Measurements from ENCODE around the gene RTP3. TPM values are rescaled to one million over a fixed set of nuclear protein-coding genes. Genes with fewer than 3 reads are reported as not detected.

The RTP3 gene
- total RNA-seq, 1 experiment from 2014 or later, result not detected

DNA sequence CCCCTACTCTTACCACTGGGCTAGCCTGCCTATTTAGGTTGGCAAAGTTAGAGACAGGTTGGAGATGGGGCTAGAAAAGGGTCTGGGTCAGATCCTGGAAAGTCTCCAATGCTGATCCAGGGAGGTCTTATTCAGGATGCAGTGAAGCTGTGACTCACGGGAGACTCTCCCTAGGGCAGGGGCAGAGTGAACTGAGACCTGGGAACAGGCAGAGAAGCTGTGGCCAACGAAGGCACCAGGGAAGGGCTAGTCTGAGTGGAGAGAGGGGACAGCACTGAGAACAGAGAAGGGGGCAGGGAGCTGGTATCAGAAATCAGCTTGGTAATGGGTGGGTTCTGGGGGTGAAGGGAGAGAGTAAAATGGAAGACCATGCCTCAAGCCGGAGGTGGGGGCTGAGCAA is 35.3 kb upstream of the RTP3 start:
- Histone ChIP-seq H3K79me2 (ENCODE audit: insufficient read depth, low read length) (no peaks in the 10 kb centered on the region), H3K9me3 (ENCODE audit: control insufficient read depth in 1 of 2, insufficient read depth in 1 of 2, low read depth in 1 of 2, low read length in 2 of 2) (no peaks in the 10 kb centered on the region), H3K9me2 (ENCODE audit: insufficient read depth) (no peaks in the 10 kb centered on the region), H3K27ac (ENCODE audit: low read depth, low read length) (no peak overlapping the region), H4K20me1 (ENCODE audit: insufficient read depth) (no peaks in the 10 kb centered on the region), H3K4me3 (replicated peaks in 1 of 2; ENCODE audit: low read depth in 1 of 2, low read length in 2 of 2) (no peak overlapping the region), H3K36me3 (ENCODE audit: control insufficient read depth in 1 of 2, insufficient read depth in 2 of 2, low read length in 2 of 2) (no peaks in the 10 kb centered on the region), H3K27me3 (ENCODE audit: insufficient read depth, low read length) (peaks cover 16% of the 10 kb centered on the region), H3K4me2 (ENCODE audit: low read length) (no peak overlapping the region), H3K4me1 (ENCODE audit: control insufficient read depth in 1 of 2, insufficient read depth in 2 of 2, low read length in 2 of 2) (no peaks in the 10 kb centered on the region; a peak in 1 of 4 replicates), H2AFZ (ENCODE audit: low read depth, low read length, poor library complexity, severe bottlenecking) (no peak overlapping the region), H3K9ac (ENCODE audit: low read length) (no peak overlapping the region)
- ATAC-seq (peak; percentile 30; the same call in 1 of the 2 replicates), DNase-seq (ENCODE audit: low read depth, low spot score) (no peak)
- ChIA-PET RAD21 (ENCODE audit: low non-redundant PET in 1 of 2, low total read pairs in 2 of 2, uncharacterized antibody in 2 of 2, unreplicated experiment in 2 of 2) (interaction anchor here in 1 of 2 experiments (0.6 kb wide), 1 partner anchor 124 kb away, joined by 3 read pairs; no protein-coding TSS in a partner anchor), POLR2A (no interaction called here), CTCF (interaction anchor here (1.1 to 2.3 kb wide), 4 partner anchors 13 to 167 kb away, joined by 6 to 12 read pairs (median 10); no protein-coding TSS in a partner anchor)
- no TSS peak for BruUV-seq (replicated peaks)
- intact Hi-C loops (cut with micrococcal nuclease), result no loop called here
- TF ChIP-seq EGR1 (IDR thresholded peaks at IDR 0.05; ENCODE audit: low read depth) (no peak), SIN3A (IDR thresholded peaks at IDR 0.05; ENCODE audit: low read depth) (no peak), FOSL1 (IDR thresholded peaks at IDR 0.05; ENCODE audit: low read depth) (no peak), RAD21 (IDR thresholded peaks at IDR 0.05; ENCODE audit: low read depth) (no peak), ZFX (IDR thresholded peaks at IDR 0.05) (no peak), ELF1 (IDR thresholded peaks at IDR 0.05; ENCODE audit: borderline replicate concordance, low read depth) (no peak), SRF (IDR thresholded peaks at IDR 0.05; ENCODE audit: low read depth) (no peak), TCF7L2 (IDR thresholded peaks at IDR 0.05; ENCODE audit: borderline replicate concordance, extremely low read depth, insufficient read depth, insufficient read length) (no peak), EZH2phosphoT487 (IDR thresholded peaks at IDR 0.05; ENCODE audit: borderline replicate concordance) (no peak), POLR2A (IDR thresholded peaks at IDR 0.05; ENCODE audit: borderline replicate concordance, extremely low read depth, insufficient read depth, insufficient read length) (no peak), YY1 (IDR thresholded peaks at IDR 0.05; ENCODE audit: extremely low read depth, insufficient replicate concordance, low read depth, low read length) (no peak), POLR2AphosphoS5 (IDR thresholded peaks at IDR 0.05; ENCODE audit: low read depth, low read length) (no peak), SP1 (IDR thresholded peaks at IDR 0.05; ENCODE audit: low read depth) (no peak)
- TF ChIP-seq, protein P1, sequence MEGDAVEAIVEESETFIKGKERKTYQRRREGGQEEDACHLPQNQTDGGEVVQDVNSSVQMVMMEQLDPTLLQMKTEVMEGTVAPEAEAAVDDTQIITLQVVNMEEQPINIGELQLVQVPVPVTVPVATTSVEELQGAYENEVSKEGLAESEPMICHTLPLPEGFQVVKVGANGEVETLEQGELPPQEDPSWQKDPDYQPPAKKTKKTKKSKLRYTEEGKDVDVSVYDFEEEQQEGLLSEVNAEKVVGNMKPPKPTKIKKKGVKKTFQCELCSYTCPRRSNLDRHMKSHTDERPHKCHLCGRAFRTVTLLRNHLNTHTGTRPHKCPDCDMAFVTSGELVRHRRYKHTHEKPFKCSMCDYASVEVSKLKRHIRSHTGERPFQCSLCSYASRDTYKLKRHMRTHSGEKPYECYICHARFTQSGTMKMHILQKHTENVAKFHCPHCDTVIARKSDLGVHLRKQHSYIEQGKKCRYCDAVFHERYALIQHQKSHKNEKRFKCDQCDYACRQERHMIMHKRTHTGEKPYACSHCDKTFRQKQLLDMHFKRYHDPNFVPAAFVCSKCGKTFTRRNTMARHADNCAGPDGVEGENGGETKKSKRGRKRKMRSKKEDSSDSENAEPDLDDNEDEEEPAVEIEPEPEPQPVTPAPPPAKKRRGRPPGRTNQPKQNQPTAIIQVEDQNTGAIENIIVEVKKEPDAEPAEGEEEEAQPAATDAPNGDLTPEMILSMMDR (IDR thresholded peaks at IDR 0.05 in 2 of 3, conservative IDR thresholded peaks at IDR 0.05 in 1 of 3; ENCODE audit: borderline replicate concordance in 1 of 3, insufficient read depth in 1 of 3, low read depth in 2 of 3, low read length in 2 of 3), result no peak
- TF ChIP-seq, protein P2, sequence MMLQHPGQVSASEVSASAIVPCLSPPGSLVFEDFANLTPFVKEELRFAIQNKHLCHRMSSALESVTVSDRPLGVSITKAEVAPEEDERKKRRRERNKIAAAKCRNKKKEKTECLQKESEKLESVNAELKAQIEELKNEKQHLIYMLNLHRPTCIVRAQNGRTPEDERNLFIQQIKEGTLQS (IDR thresholded peaks at IDR 0.05), result no peak
- TF ChIP-seq, protein P3, sequence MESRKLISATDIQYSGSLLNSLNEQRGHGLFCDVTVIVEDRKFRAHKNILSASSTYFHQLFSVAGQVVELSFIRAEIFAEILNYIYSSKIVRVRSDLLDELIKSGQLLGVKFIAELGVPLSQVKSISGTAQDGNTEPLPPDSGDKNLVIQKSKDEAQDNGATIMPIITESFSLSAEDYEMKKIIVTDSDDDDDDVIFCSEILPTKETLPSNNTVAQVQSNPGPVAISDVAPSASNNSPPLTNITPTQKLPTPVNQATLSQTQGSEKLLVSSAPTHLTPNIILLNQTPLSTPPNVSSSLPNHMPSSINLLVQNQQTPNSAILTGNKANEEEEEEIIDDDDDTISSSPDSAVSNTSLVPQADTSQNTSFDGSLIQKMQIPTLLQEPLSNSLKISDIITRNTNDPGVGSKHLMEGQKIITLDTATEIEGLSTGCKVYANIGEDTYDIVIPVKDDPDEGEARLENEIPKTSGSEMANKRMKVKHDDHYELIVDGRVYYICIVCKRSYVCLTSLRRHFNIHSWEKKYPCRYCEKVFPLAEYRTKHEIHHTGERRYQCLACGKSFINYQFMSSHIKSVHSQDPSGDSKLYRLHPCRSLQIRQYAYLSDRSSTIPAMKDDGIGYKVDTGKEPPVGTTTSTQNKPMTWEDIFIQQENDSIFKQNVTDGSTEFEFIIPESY (IDR thresholded peaks at IDR 0.05; ENCODE audit: extremely low read depth, insufficient replicate concordance, low read length), result no peak
- TF ChIP-seq, protein P4, sequence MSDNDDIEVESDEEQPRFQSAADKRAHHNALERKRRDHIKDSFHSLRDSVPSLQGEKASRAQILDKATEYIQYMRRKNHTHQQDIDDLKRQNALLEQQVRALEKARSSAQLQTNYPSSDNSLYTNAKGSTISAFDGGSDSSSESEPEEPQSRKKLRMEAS (IDR thresholded peaks at IDR 0.05), result no peak
